ENCODE results near the gene ZNF24.

DNA sequence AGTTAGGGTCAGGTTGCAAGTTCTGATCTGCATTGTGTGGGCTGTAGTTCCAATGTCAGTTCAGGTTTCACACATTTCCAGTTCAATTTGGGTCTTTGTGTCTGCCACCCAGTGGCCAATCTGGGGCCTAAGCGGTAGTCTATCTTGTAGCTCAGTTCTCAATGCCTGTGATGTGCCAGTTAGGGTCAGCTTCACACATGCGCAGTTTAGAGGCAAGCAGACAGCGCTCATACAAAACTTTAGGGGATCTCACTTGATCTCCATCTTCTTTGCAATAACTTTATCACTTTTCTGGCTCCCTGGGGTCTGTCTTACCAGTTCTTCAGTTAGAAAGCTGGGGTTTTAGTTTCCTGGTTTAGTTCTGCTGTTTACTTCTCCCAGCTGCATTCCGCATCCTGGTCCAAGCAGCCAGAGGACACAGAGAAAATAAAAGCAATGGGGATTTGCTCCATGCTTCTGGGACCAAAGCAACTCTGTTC is 11.0 kb upstream of the ZNF24 start:
- TF ChIP-seq, protein P1, sequence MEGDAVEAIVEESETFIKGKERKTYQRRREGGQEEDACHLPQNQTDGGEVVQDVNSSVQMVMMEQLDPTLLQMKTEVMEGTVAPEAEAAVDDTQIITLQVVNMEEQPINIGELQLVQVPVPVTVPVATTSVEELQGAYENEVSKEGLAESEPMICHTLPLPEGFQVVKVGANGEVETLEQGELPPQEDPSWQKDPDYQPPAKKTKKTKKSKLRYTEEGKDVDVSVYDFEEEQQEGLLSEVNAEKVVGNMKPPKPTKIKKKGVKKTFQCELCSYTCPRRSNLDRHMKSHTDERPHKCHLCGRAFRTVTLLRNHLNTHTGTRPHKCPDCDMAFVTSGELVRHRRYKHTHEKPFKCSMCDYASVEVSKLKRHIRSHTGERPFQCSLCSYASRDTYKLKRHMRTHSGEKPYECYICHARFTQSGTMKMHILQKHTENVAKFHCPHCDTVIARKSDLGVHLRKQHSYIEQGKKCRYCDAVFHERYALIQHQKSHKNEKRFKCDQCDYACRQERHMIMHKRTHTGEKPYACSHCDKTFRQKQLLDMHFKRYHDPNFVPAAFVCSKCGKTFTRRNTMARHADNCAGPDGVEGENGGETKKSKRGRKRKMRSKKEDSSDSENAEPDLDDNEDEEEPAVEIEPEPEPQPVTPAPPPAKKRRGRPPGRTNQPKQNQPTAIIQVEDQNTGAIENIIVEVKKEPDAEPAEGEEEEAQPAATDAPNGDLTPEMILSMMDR (IDR thresholded peaks at IDR 0.05): peak; percentile 49 to 84 (median 69)
- TF ChIP-seq POLR2A (IDR thresholded peaks at IDR 0.05): no peak
